SH-SY5Y (cell line): ENCODE measurements around the gene ANXA11.

Experiments used
- GATA2 ChIP-seq: IDR thresholded peaks from 2 replicates; pipeline ENCODE4 v1.6.1; 2011; ENCODE audit warnings: mild to moderate bottlenecking, low read depth, low read length
- GATA3 ChIP-seq: IDR thresholded peaks from 2 replicates; pipeline ENCODE4 v1.6.1; 2011; ENCODE audit warnings: low read depth, mild to moderate bottlenecking, low read length, moderate library complexity

GRCh38 chr10:80166581-80167470 lies 38.5 kb downstream of the ANXA11 start:
- TF ChIP-seq GATA2 (no peak), GATA3 (no peak)
